EL (cell line): ENCODE data around the gene FAIM.
A peak's percentile ranks its signal among the peaks of the same experiment; 100 is the strongest.
"Not testable (repeated sequence)": the region's sequence is repeated elsewhere in the genome, so short reads cannot be mapped to it uniquely, and the experiment has no call there.

Experiments used
- DNase-seq: peaks from one replicate; pipeline ENCODE4 v3.0.0-alpha.2; 2016

The FAIM gene

DNA sequence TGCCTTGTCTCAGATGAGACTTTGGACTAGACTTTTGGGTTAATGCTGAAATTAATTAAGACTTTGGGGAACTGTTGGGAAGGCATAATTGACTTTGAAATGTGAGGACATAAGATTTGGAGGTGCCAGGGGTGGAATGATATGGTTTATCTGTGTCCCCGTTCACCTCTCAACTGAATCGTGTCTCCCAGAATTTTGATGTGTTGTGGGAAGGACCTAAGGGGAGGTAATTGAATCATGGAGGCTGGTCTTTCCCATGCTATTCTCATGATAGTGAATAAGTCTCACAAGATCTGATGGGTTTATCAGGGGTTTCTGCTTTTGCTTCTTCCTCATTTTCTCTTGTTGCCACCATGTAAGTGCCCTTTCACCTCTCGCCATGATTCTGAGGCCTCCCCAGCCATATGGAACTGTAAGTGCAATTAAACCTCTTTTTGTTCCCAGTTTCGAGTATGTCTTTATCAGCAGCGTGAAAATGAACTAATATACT lies 4.4 kb upstream of the FAIM start:
- DNase-seq: not testable (repeated sequence)

DNA sequence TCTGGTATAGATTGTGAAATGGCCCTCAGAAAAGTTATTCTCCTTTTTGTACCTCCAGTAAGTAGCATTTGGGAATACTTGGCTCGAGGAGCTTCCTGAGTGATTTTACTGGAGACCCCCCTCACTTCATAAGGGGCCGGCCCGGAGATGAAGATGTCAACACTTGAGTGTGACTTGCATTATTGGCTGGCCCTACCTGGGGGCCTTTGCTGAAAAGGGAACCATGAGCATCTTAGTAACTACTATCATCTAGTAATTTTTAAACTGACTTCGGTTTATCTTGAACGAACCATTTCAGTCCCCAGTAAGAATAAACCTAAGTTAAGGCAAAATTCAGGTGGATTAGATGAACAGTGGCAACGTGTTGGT lies 1.3 kb downstream of the FAIM start:
- no peak for DNase-seq

DNA sequence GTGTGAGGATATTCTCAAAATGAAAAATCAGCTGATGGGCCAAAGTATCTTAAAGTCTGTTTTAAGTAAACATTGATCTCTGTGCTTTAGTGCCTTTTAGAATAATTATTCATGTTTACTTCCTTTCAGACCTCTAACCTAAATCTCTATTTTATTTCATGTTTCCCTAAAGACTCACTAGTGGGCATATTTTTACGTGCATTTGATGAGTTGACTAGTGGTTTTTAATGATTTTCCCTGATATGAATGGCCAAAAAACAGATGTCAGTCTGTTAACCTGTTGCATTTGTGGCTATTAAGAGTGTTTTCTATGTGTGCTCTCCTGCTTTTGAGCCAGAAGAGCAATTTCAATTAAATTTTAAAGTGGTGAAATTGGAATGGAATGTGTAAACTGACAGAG lies 6.9 kb downstream of the FAIM start:
- DNase-seq: no peak

DNA sequence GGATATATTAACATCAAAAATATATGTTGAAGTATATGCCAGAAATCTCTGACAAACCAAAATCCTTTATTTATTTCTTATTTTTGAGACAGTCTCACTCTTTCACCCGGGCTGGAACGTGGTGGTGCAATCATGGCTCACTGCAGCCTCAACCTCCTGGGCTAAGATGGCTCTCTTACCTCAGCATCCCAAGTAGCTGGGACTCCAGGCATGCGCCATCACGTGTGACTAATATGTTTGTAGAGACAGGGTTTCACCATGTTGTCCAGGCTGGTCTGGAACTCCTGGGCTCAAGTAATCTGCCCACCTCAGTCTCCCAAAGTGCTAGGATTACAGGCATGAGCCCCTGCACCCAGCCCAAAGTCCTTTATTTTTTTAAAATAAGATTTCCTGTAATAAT lies 11.9 kb downstream of the FAIM start:
- DNase-seq: no peak

DNA sequence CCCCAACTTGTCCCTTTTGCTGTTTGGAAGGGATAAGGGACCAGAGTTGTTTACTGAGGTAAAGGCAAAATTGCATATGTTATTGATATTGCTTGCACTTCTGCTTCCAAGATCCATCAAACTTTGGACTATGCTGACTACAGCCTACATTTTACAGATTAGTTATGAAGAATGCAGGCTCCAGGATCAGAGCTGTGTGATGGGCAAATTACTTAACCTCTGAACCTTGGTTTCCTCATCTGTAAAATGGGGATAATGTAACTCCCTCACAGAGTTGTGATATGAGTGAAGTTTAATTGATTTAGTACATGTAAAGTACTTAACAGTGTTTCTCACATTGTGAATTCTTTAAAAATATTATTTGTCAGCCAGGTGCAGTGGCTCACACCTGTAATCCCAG lies 15.9 kb downstream of the FAIM start:
- no peak for DNase-seq

DNA sequence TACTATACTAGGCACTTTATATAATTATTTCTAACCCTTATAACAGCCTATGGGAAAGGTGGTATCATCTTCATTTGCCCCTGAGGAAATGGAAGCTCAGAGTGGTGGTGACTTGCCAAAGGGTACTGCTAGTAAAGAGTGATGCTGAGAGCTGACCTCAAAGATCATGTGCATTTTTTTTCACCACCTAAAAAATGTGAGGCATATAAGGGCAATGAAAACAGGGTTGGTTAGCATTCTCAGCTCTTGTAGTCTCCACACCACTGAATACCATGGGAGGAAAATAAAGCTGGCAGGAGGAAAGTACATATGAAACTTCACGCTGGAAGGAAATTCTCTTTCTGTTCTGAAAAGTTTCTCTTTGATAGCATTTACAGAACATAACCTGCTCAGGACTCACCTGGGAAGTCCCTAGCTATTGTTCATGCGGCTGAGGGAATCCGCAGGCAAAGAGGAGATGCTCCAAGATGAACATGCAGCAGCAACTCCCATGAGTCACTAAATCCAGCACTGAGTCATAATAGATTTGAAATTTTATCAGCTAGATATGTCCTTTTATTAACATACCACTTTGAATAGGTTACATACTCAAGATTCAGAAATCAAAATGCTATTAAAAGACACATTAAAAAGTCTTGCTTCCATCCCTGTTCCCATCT lies 17.3 kb downstream of the FAIM start:
- peak; percentile 56 for DNase-seq

DNA sequence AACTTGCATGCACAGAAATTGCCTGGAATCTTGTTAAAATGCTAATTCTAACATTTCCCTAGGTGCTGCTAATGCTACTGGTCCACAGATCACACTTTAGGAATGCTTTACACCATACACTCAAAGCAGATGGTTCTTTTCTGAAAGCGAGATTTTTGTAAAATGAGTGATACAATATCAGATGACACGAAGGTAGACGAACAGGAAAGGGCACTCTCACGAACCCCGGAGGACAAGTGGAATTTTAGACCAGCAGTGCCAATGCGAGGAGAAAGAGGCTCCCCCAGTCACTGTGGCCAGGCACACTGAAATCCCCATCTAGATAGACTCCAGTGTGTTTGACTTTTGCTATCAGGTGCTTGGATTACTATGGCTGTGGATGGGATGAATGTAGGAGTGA lies 21.0 kb downstream of the FAIM start:
- no peak for DNase-seq

DNA sequence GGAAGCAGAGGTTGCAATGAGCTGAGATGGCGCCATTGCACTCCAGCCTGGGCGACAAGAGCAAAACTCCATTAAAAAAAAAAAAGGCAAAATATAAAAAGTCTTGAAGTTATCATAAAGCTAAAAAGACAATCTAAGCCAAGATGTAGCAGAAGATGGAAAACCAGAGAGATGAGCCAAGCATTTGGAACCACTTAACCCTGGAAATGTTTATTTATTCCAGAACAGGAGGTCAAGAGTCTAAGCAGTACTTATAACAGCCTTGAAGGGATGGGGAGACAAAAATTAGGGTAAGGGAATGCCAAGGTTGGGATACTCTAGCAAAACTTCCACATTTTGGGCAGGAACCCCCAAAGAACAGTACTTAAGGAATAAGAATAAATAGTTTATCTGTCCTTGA lies 30.1 kb downstream of the FAIM start:
- no peak for DNase-seq

DNA sequence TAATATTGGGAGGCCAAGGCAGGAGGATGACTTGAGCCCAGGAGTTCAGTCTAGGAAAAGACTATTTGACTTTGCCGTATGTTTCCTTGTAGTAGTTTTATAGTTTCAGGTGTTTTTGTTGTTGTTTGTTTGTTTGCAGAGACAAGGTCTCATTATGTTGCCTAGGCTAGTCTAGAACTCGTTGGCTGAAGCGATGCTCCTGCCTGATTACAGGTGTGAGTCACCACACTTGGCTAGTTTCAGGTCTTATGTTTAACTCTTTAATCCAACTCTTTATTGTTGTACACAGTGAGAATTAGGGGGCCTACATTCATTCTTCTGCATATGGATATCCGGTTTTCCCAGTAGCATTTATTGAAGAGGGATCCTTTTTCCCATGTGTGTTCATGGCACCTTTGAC lies 32.0 kb downstream of the FAIM start:
- no peak for DNase-seq

DNA sequence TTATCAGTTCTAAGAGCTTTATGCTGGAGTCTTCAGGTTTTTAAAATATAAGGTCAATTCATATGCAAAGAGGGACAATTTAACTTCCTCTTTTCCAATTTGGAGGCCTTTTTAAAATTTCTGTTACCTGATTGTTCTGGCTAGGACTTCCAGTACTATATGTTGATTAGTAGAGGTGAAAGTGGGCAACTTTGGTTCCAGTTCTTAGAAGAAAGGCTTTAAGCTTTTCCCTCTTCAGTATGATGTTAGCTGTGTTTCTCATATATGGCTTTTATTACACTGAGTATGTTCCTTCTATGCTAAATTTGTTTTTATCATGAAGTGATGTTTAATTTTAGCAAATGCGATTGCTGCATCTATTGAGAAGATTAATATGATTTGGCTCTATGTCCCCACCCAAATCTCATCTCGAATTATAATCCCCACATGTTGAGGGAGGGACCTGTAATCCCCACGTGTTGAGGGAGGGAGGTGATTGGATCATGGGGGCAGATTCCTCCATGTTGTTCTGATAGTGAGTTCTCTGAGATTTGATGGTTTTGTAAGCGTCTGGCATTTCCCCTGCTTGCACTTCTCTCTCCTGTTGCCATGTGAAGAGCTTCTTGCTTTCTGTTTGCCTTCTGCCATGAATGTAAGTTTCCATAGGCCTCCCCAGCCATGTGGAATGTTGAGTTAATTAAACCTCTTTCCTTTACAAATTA lies 33.8 kb downstream of the FAIM start:
- DNase-seq: no peak

DNA sequence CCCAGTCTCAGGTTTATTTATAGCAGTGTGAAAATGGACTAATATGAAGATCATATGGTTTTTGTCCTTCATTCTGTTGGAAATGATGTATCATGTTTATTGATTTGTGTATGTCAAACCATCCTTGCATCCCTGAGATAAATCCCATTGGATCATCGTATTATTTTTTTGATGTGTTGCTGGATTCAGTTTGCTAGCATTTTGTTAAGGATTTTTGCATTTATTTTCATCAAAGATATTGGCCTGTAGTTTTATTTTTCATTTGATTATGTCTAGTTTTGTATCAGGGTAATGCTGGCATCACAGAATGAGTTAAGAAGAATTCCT lies 34.3 kb downstream of the FAIM start:
- DNase-seq: no peak

DNA sequence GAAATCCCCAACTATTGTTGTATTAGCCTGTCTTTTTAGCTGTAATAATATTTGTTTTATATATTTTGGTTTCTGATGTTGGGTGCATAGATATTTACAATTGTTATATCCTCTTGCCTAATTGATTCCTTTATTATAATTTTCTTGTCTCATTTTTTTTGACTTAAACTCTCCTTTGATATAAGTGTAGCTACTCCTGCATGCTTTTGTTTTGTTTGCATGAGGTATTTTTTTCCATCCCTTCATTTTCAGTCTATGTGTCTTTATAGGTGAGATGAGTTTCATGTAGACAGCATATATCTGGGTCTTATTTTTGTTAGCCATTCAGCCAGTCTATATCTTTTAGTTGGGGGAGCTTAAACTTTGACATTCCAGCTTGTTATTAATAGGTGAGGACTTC lies 37.4 kb downstream of the FAIM start:
- DNase-seq: no peak

DNA sequence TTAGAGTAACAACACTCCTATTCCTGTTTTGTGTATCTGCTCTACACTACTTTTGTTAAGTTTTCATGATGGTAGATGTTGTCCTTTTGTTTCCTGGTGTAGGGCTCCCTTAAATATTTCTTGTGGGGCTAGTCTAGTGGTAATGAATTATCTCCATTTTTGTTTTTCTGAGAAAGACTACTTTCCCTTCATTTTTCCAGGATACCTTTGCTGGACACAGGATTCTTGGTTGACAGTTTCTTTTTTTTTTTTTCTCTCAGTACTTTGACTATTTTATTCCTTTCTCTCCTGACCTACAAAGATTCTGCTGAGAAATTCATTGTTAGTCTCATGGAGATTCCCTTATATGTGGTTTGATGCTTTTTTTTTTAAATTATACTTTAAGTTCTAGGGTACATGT lies 37.9 kb downstream of the FAIM start:
- DNase-seq: no peak

DNA sequence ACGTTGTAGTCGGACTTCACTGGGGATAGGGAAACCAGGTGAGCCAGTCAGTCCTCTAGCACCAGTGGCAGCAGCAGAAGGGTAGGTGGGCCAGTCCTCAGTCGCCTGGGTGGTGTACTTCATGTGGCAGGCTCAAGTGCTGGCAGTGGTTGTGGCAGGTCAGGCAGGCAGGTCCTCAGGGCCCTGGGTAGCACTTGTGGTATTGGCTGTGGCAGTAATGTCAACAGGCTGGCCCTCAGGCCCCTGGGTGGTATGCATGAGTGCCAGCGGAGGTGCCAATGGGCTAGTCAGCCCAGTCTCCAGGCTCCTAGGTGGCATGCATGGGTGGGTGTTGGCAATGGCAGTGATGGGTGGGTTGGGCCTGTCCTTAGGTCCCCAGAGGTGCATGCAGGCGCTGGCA lies 40.6 kb downstream of the FAIM start:
- no peak for DNase-seq

DNA sequence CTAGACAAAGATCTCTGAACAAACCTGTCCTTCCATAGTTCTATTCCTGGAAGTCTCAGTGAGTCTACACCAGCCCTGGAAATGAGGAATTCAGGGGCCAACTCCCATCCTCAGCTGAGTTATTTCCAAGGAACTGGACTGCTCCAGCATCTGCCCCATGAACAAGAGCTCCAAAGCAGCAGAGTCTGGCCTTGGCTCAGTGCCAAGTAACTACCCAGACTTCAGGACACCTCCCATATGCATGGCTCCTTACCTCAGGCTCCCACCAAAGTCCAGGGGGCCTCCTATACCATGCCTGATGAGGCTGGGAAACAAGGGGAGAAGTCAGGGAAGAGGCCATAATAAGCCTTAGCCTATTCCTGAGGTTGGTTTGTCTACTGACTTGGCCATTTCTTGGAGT lies 45.0 kb downstream of the FAIM start:
- DNase-seq: no peak

DNA sequence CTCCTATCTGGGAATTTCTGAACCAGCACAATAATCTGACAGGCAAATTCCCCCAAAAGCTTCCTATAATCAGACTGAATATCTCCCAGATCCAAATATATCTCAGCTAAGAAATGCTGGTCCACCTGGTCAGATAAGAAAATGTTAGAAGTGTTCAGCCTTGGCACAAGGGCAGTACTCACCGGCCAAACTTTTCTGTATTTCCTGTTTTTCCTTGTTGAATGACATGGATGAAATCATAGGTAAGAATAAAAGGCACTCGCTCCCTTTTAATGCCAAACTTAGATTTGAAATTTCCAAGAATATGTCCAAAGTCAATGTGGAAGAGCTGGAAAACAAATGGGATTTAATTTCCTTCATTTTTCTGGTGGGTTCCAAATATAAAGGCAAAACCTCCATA lies 48.9 kb downstream of the FAIM start:
- DNase-seq: no peak

DNA sequence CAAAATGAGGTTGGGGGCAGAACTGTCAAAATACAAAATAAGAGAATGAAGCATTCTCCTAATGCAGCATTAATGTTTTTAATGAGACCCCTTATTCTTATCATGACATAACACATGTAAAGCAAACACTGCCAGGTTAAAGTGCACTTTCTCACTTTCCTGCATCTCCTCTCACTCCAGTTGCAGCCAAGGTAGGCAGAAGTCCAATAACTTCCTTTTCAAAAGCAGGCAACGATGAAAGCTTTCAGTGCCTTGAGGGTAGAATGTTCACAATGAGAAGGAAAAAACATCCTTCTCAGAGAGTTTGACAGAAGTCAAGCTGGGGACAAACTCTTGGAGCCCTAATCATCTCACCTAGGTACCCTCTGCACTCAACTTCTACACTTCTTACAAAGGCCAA lies 59.5 kb downstream of the FAIM start:
- DNase-seq: no peak

DNA sequence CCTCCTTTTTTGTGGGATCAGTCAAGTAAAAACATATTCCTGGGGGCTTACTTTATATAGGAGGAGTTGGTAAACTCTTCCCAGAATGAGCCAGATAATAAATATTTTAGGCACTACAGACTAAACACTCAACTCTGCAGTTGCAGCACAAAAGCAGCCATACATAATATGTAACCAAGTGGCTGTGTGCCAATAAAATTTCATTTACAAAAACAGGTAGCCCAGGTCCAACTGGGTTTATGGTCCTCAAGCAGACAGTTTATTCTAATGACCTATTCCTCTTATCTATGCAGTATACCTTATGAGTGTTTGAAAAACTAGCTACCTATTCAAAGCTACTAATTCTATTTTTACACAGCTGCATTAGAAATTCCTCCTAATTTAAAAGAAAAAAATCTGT lies 61.8 kb downstream of the FAIM start:
- DNase-seq: no peak

DNA sequence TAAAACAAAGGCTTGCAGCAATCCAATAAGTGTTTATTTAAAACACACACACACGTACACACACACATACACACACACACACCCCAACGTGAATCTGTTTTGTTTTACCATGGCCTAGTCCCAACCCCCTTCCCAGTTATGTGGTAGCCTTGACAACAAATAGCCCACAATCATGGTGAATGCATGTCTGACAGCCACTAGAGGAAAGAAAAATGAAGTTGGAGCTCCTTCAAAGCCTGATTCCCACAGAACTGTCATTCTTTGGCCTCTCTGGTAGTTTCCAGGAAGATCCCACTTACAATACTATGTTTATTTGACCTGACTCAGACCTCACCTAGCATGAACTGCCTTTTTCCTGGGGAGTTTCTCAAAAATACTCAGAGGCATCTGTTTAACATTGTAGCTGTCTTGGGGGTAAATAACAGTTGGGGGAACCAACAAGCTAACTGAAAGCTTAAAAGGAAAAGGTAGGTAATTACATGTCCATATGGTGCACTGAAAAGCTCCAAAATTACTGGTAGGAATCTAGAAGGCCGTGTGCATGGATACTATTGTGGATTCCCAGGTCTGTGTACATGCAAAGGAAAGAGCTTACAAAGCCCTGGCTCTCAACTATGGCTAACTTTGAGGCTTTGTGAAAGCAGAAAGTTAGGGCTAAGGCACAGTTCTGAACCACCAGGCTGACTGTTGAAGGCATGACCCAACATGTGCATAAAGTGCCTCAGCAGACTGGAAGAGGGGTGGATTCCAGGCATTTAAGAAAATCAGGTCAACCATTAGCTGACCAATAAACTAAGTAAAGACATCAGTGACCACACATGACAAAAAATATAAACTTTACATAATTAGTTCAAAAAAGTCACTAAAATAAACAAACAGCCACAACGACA lies 65.3 kb downstream of the FAIM start:
- no peak for DNase-seq

DNA sequence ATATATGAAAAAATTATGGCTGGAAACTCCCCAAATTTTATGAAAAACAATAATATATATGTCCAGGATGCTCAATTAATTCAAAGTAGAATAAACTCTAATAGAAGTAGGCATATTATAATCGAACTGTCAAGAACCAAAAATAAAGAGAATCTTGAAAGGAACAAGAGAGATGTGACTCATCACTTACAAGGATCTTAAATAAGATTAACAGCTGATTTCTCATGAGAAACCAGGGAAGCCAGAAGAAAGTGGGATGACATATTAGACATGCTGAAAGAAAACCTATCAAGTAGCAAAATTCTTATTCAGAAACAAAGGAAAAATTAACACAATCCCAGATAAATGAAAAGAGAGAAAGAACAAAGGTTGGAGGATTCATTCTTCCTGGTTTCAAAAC lies 66.8 kb downstream of the FAIM start:
- DNase-seq: peak; percentile 3

DNA sequence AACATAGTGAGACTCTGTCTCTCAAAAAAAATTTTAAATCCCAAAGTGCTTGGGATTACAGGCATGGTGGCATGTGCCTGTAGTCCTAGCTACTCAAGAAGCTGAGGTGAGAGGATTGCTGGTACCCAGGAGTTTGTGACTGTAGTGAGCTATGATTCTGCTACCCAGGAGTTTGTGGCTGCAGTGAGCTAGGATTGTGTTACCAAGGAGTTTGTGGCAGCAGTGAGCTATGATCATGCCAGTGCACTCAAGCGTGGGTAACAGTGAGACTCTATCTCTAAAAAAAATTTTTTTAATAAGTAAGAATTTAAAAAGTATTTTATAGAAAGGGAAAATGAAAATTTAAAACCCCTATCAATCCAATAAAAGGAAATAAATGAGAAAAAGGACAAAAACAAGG lies 69.5 kb downstream of the FAIM start:
- no peak for DNase-seq

DNA sequence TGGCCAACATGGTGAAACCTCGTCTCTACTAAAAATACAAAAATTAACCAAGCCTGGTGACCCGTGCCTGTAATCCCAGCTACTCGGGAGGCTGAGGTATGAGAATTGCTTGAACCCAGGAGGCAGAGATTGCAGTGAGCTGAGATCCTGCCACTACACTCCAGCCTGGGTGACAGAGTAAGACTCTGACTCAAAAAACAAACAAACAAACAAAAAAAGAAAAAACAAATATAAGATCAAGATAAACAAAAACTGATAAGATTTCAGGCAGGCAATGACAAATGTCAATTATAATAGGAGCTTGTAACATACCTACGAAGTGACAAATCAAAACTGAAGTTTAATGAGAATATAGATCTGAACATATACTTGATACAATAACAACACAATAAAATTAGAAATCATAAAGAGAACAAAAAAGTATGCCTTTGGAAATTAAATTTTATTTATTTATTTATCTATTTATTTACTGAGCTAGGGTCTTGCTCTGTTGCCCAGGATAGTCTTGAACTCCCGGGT lies 70.4 kb downstream of the FAIM start:
- no peak for DNase-seq

DNA sequence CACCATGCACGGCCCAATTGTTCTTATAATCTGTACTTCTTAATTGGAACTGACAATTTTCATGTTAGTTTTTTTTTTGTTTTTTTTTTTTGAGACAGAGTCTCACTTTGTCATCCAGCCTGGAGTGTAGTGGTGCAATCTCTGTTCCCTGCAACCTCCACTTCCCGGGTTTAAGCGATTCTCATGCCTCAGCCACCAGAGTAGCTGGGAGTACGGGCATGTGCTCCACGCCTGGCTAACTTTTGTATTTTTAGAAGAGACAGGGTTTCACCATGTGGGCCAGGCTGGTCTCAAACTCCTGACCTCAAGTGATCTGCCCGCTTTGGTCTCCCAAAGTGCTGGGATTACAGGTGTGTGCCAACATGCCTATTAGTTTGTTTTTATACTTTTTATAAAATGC lies 72.4 kb downstream of the FAIM start:
- not testable (repeated sequence) for DNase-seq
